SK-N-SH (cell line): ENCODE results near the gene CLIP3. TPM values are rescaled to one million over a fixed set of nuclear protein-coding genes. Genes with fewer than 3 reads are reported as not detected.

ENCODE experiments used
- CTCF ChIA-PET: fragments of 300-600, 350-600 bp; formaldehyde crosslinking; extraction: SDS; loops from one replicate; lab custom pipeline; 2021; lab: Yijun Ruan, JAX
- POLR2A ChIA-PET: fragments of 350-600 bp; sonication (Branson Sonifier 250); formaldehyde crosslinking; extraction: SDS; loops from one replicate; lab custom pipeline; 2020; ENCODE audit warnings: antibody characterized with exemption, inconsistent platforms; lab: Yijun Ruan, JAX
- DNase-seq: peaks from one replicate; pipeline ENCODE4 v3.0.0; 2012
- H2AFZ ChIP-seq: fragments of 200-600 bp; sonication (generic); 2 replicates; pipeline ENCODE4 v1.8.1; 2016; ENCODE audit warnings: antibody characterized with exemption, mild to moderate bottlenecking, low read depth
- H3F3A ChIP-seq: fragments of 200-600 bp; sonication (generic); replicated peaks from 2 replicates; pipeline ENCODE3; 2016; ENCODE audit warnings: antibody characterized with exemption, mild to moderate bottlenecking; ENCODE audit not compliant: insufficient read depth
- H3K27ac ChIP-seq, 2 experiments: fragments of 200-500 bp in 1 of 2; fragments of 200-600 bp in 1 of 2; sonication (Bioruptor generic) in 1 of 2; sonication (generic), shearing (Covaris generic) in 1 of 2; 2 replicates each; pipeline versions ENCODE4 v1.5.1 to v1.6.1; 2014 to 2016; ENCODE audit warnings: low read depth in 2 of 2, inconsistent platforms in 1 of 2, low read length in 1 of 2, mild to moderate bottlenecking in 1 of 2, mixed read lengths in 1 of 2
- H3K27me3 ChIP-seq: fragments of 200-600 bp; sonication (generic), shearing (Covaris generic); 2 replicates; pipeline ENCODE4 v1.6.1; 2016; ENCODE audit warnings: mixed run types; ENCODE audit not compliant: insufficient read depth
- H3K36me3 ChIP-seq, 2 experiments: fragments of 200-500 bp in 1 of 2; fragments of 200-600 bp in 1 of 2; sonication (Bioruptor generic) in 1 of 2; sonication (generic) in 1 of 2; replicated peaks in 1 of 2; 2 replicates each; pipeline versions ENCODE3 to v1.5.1; 2014 to 2016; ENCODE audit warnings: low read length in 1 of 2, mild to moderate bottlenecking in 1 of 2; ENCODE audit not compliant: insufficient read depth in 2 of 2, control insufficient read depth in 1 of 2
- H3K4me1 ChIP-seq, 2 experiments: fragments of 200-500 bp in 1 of 2; fragments of 200-600 bp in 1 of 2; sonication (Bioruptor generic) in 1 of 2; sonication (generic), shearing (Covaris generic) in 1 of 2; 2 replicates each; pipeline versions ENCODE4 v1.5.1 to v1.6.1; 2014 to 2016; ENCODE audit warnings: low read depth in 1 of 2, low read length in 1 of 2, mixed run types in 1 of 2; ENCODE audit not compliant: insufficient read depth in 2 of 2, control insufficient read depth in 1 of 2
- H3K4me2 ChIP-seq: fragments of 200-600 bp; sonication (generic), shearing (Covaris generic); 2 replicates; pipeline ENCODE4 v1.6.1; 2017; ENCODE audit warnings: mixed run types
- H3K4me3 ChIP-seq, 2 experiments: fragments of 200-500 bp in 1 of 2; fragments of 200-600 bp in 1 of 2; sonication (Bioruptor generic) in 1 of 2; sonication (generic), shearing (Covaris generic) in 1 of 2; 2 replicates each; pipeline versions ENCODE4 v1.5.1 to v1.8.1; 2014 to 2016; ENCODE audit warnings: low read depth in 2 of 2, inconsistent platforms in 1 of 2, low read length in 1 of 2, mild to moderate bottlenecking in 1 of 2, mixed read lengths in 1 of 2, moderate library complexity in 1 of 2
- H3K79me2 ChIP-seq: fragments of 200-600 bp; sonication (generic); 2 replicates; pipeline ENCODE4 v1.8.1; 2017; ENCODE audit warnings: mild to moderate bottlenecking; ENCODE audit not compliant: insufficient read depth
- H3K9ac ChIP-seq: fragments of 200-600 bp; sonication (generic); 2 replicates; pipeline ENCODE4 v1.6.1; 2017; ENCODE audit warnings: mixed run types
- H3K9me2 ChIP-seq: fragments of 200-600 bp; sonication (generic); 2 replicates; pipeline ENCODE4 v1.6.1; 2017; ENCODE audit warnings: mixed run types
- H3K9me3 ChIP-seq: fragments of 200-600 bp; sonication (generic); 2 replicates; pipeline ENCODE4 v1.6.1; 2017; ENCODE audit warnings: mixed run types, mild to moderate bottlenecking, moderate library complexity
- H4K20me1 ChIP-seq: fragments of 200-600 bp; sonication (generic); 2 replicates; pipeline ENCODE4 v1.6.1; 2017; ENCODE audit warnings: mild to moderate bottlenecking, mixed run types; ENCODE audit not compliant: insufficient read depth
- CHD2 ChIP-seq: fragments of 150-350 bp; IDR thresholded peaks from 2 replicates; pipeline ENCODE4 v1.6.1; 2018; ENCODE audit warnings: low read length; ENCODE audit not compliant: partially characterized antibody
- EP300 ChIP-seq, 2 experiments: IDR thresholded peaks; 2 replicates each; pipeline versions ENCODE4 v1.4.0 to v1.6.1; 2012; ENCODE audit warnings: borderline replicate concordance in 1 of 2, low read depth in 1 of 2, low read length in 1 of 2
- EZH2phosphoT487 ChIP-seq: fragments of 200-600 bp; sonication (generic); IDR thresholded peaks from 2 replicates; pipeline ENCODE4 v1.6.1; 2017; ENCODE audit warnings: low read depth, mixed run types, mild to moderate bottlenecking, antibody characterized with exemption, moderate library complexity, borderline replicate concordance
- FOXJ3 ChIP-seq: sonication (generic); formaldehyde crosslinking; IDR thresholded peaks from 2 replicates; pipeline ENCODE4 v1.5.1; 2020; ENCODE audit warnings: mild to moderate bottlenecking, missing genetic modification reagents
- GABPA ChIP-seq: IDR thresholded peaks from 2 replicates; pipeline ENCODE4 v1.4.0; 2012; ENCODE audit warnings: low read depth, mild to moderate bottlenecking
- JUND ChIP-seq: IDR thresholded peaks from 2 replicates; pipeline ENCODE4 v1.4.0; 2012
- MEF2A ChIP-seq: IDR thresholded peaks from 2 replicates; pipeline ENCODE4 v1.4.0; 2012; ENCODE audit warnings: low read depth, borderline replicate concordance
- MXI1 ChIP-seq: IDR thresholded peaks from 2 replicates; pipeline ENCODE4 v1.6.1; 2012; ENCODE audit warnings: mild to moderate bottlenecking, low read depth, low read length, improper control_type of control experiment
- NRF1 ChIP-seq: IDR thresholded peaks from 2 replicates; pipeline ENCODE4 v1.6.1; 2012; ENCODE audit warnings: low read depth, mild to moderate bottlenecking, low read length
- POLR2AphosphoS5 ChIP-seq: IDR thresholded peaks from 2 replicates; pipeline ENCODE4 v1.6.1; 2012; ENCODE audit warnings: low read depth, low read length
- RAD21 ChIP-seq: IDR thresholded peaks from 2 replicates; pipeline ENCODE4 v1.6.1; 2012; ENCODE audit warnings: mild to moderate bottlenecking, low read length
- RCOR1 ChIP-seq: fragments of 150-350 bp; IDR thresholded peaks from 2 replicates; pipeline ENCODE4 v1.6.1; 2017; ENCODE audit warnings: antibody characterized with exemption, low read length
- RXRA ChIP-seq: IDR thresholded peaks from 2 replicates; pipeline ENCODE4 v1.4.0; 2012; ENCODE audit warnings: low read depth, mild to moderate bottlenecking, borderline replicate concordance
- TCF12 ChIP-seq: IDR thresholded peaks from 2 replicates; pipeline ENCODE4 v1.4.0; 2012
- WGBS: methylation state at CpG from one replicate; pipeline ENCODE4 v1.1.6; 2017; ENCODE audit warnings: low lambda C conversion rate; 5-methylcytosine and 5-hydroxymethylcytosine counted together
- polyA plus RNA-seq, 3 experiments: library from polyadenylated mRNA; depleted of rRNA; stranded (reverse); fragments of >200 nt; gene quantifications; 2 replicates each; pipeline ENCODE4 v1.2.3, GENCODE V29; 2012
- TF ChIP-seq, protein P1 (sequence below): fragments of 150-350 bp; IDR thresholded peaks from 2 replicates; pipeline ENCODE4 v1.6.1; 2016; ENCODE audit warnings: mild to moderate bottlenecking, low read depth, low read length
- TF ChIP-seq, protein P2 (sequence below): fragments of 200-600 bp; sonication (generic); IDR thresholded peaks from 2 replicates; pipeline ENCODE4 v1.6.1; 2017; ENCODE audit warnings: antibody characterized with exemption, mild to moderate bottlenecking, moderate library complexity
- TF ChIP-seq, protein P3 (sequence below): IDR thresholded peaks from 2 replicates; pipeline ENCODE4 v1.6.1; 2012; ENCODE audit warnings: mild to moderate bottlenecking, low read depth, low read length, moderate library complexity

The CLIP3 gene
- polyA plus RNA-seq, 1 of the 3 experiments (the other 2 are of a cell fraction) = 13.1 TPM

DNA sequence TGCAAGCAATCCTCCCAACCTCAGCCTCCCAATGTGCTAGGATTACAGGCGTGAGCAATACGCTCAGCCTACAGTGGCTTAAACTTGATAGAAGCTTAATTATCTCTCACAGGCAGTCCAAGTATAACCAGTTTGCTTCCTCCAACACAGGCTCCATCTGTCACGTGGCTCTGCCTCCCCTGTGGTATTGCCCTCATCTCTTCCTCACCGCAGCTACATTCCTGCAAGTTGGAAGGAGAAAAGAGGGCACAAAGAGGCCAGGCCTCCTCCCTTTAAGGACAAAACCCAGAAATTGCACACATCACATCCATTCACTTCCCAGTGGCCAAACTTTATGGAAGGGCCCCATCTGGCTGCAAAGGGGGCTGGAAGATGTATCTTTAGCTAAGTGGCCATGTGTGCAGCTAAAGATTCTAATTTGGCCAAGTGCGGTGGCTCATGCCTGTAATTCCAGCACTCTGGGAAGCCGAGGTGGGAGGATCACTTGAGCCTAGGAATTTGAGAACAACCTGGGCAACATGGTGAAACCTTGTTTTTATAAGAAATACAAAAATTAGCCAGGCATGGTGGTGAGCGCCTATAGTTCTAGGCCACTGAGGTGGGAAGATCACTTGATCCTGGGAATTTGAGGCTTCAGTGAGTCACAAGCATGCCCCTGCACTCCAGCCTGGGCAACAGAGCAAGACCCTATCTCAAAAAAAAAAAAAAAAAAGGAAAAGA is 40.8 kb downstream of the CLIP3 start:
- no peak overlapping the region for H3K9ac ChIP-seq
- POLR2A ChIA-PET = interaction anchor here (0.6 kb wide), 1 partner anchor 20 kb away, joined by 4 read pairs; no protein-coding TSS in a partner anchor
- H3K4me3 ChIP-seq = no peak overlapping the region
- no peaks in the 10 kb centered on the region for H3K9me3 ChIP-seq
- no peaks in the 10 kb centered on the region for H4K20me1 ChIP-seq
- DNase-seq = no peak
- H2AFZ ChIP-seq = no peak overlapping the region
- CTCF ChIA-PET = no interaction called here
- TF ChIP-seq, protein P1, sequence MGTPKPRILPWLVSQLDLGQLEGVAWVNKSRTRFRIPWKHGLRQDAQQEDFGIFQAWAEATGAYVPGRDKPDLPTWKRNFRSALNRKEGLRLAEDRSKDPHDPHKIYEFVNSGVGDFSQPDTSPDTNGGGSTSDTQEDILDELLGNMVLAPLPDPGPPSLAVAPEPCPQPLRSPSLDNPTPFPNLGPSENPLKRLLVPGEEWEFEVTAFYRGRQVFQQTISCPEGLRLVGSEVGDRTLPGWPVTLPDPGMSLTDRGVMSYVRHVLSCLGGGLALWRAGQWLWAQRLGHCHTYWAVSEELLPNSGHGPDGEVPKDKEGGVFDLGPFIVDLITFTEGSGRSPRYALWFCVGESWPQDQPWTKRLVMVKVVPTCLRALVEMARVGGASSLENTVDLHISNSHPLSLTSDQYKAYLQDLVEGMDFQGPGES = no peak
- TF ChIP-seq, protein P2, sequence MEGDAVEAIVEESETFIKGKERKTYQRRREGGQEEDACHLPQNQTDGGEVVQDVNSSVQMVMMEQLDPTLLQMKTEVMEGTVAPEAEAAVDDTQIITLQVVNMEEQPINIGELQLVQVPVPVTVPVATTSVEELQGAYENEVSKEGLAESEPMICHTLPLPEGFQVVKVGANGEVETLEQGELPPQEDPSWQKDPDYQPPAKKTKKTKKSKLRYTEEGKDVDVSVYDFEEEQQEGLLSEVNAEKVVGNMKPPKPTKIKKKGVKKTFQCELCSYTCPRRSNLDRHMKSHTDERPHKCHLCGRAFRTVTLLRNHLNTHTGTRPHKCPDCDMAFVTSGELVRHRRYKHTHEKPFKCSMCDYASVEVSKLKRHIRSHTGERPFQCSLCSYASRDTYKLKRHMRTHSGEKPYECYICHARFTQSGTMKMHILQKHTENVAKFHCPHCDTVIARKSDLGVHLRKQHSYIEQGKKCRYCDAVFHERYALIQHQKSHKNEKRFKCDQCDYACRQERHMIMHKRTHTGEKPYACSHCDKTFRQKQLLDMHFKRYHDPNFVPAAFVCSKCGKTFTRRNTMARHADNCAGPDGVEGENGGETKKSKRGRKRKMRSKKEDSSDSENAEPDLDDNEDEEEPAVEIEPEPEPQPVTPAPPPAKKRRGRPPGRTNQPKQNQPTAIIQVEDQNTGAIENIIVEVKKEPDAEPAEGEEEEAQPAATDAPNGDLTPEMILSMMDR = no peak
- TF ChIP-seq JUND (no peak), TCF12 (no peak), FOXJ3 (CRISPR knock-in tag) (no peak), GABPA (no peak), EZH2phosphoT487 (no peak), MEF2A (no peak), MXI1 (no peak), EP300 (IDR thresholded peaks at IDR 0.05; ENCODE audit: borderline replicate concordance in 1 of 2, low read depth in 1 of 2, low read length in 1 of 2) (no peak), CHD2 (no peak), NRF1 (no peak), POLR2AphosphoS5 (no peak), RCOR1 (no peak), RAD21 (no peak), RXRA (no peak)
- TF ChIP-seq, protein P3, sequence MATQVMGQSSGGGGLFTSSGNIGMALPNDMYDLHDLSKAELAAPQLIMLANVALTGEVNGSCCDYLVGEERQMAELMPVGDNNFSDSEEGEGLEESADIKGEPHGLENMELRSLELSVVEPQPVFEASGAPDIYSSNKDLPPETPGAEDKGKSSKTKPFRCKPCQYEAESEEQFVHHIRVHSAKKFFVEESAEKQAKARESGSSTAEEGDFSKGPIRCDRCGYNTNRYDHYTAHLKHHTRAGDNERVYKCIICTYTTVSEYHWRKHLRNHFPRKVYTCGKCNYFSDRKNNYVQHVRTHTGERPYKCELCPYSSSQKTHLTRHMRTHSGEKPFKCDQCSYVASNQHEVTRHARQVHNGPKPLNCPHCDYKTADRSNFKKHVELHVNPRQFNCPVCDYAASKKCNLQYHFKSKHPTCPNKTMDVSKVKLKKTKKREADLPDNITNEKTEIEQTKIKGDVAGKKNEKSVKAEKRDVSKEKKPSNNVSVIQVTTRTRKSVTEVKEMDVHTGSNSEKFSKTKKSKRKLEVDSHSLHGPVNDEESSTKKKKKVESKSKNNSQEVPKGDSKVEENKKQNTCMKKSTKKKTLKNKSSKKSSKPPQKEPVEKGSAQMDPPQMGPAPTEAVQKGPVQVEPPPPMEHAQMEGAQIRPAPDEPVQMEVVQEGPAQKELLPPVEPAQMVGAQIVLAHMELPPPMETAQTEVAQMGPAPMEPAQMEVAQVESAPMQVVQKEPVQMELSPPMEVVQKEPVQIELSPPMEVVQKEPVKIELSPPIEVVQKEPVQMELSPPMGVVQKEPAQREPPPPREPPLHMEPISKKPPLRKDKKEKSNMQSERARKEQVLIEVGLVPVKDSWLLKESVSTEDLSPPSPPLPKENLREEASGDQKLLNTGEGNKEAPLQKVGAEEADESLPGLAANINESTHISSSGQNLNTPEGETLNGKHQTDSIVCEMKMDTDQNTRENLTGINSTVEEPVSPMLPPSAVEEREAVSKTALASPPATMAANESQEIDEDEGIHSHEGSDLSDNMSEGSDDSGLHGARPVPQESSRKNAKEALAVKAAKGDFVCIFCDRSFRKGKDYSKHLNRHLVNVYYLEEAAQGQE = no peak
- no peaks in the 10 kb centered on the region for H3K9me2 ChIP-seq
- no peaks in the 10 kb centered on the region for H3K36me3 ChIP-seq
- H3K79me2 ChIP-seq = peaks cover 19% of the 10 kb centered on the region
- H3K27ac ChIP-seq = no peak overlapping the region
- H3K4me2 ChIP-seq = no peak overlapping the region
- WGBS = 83% methylated on average over 7 of the region's 7 CpGs
- no peaks in the 10 kb centered on the region for H3F3A ChIP-seq
- H3K4me1 ChIP-seq = peaks cover 10 to 18% of the 10 kb centered on the region in 2 experiments; a peak in 1 of 4 replicates
- no peaks in the 10 kb centered on the region; the same call in 1 of the 2 replicates for H3K27me3 ChIP-seq
